ENCODE results near the gene KLHL4. TPM values are rescaled to one million over a fixed set of nuclear protein-coding genes. Genes with fewer than 3 reads are reported as not detected.
"Not testable (repeated sequence)": the region's sequence is repeated elsewhere in the genome, so short reads cannot be mapped to it uniquely, and the experiment has no call there.

Gene KLHL4
- total RNA-seq = not detected

DNA sequence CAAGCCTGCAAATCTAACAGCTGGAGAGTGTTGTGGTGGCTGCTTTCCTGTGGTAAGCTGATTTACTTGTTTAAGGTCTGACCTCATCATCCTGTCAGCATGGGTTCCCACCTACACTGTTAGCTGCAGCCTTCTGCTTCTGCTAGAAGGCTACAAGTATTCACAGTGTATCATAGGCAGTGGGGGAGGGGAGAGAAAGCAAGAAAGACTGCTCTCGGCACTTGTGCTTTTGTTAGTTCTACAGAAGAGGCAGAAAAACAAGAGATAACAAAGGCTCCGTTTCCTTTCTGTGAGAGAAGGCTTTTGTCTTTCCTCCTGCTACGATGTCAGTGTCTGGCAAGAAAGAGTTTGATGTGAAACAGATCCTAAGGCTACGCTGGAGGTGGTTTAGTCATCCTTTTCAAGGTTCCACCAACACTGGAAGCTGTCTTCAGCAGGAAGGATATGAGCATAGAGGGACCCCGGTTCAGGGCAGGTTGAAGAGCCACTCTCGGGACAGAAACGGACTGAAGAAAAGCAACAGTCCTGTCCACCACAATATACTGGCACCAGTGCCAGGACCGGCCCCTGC is at the start of gene KLHL4:
TSS of gene KLHL4 (plus strand) at position 232 of the 571 bp plus-strand sequence. CDS start at position 324, 92 bp downstream.
- H3K27me3 Mint-ChIP-seq = no peaks in the 10 kb centered on the region
- no peak for DNase-seq (ENCODE audit: low spot score)
- H3K27ac Mint-ChIP-seq = no peak within 1 kb of the TSS
- no peak for ATAC-seq
- no peaks in the 10 kb centered on the region for H3K36me3 Mint-ChIP-seq
- no peak within 1 kb of the TSS for H3K4me3 Mint-ChIP-seq
- no peaks in the 10 kb centered on the region for H3K9me3 Mint-ChIP-seq
- no peaks in the 10 kb centered on the region for H3K4me1 Mint-ChIP-seq (ENCODE audit: low read depth in 2 of 2)

DNA sequence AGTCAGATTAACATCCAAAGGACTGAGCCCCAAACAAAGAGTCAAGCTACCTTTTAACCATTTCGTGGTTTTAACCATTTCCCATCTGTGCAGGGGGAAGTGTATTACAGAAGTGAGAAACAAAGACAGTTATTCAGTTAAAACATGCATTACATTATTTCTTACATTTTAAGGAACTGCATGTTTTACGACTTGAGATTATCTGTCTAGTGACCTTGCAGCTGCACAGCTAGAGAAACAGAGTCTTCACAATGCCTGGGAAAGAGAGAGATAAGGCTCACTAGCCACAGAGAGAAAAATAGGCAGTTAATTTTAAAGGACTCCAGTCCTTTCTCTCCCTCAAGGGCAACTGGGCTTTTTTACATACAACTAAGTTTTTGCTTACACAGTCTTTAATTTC is 48.7 kb upstream of the KLHL4 start:
- no peaks in the 10 kb centered on the region for H3K36me3 Mint-ChIP-seq
- no peak for ATAC-seq
- no peaks in the 10 kb centered on the region for H3K4me1 Mint-ChIP-seq (ENCODE audit: low read depth in 2 of 2)
- H3K9me3 Mint-ChIP-seq = peaks cover 3% of the 10 kb centered on the region
- DNase-seq (ENCODE audit: low spot score) = no peak
- no peaks in the 10 kb centered on the region for H3K27me3 Mint-ChIP-seq
- no peak overlapping the region for H3K4me3 Mint-ChIP-seq
- no peak overlapping the region for H3K27ac Mint-ChIP-seq

DNA sequence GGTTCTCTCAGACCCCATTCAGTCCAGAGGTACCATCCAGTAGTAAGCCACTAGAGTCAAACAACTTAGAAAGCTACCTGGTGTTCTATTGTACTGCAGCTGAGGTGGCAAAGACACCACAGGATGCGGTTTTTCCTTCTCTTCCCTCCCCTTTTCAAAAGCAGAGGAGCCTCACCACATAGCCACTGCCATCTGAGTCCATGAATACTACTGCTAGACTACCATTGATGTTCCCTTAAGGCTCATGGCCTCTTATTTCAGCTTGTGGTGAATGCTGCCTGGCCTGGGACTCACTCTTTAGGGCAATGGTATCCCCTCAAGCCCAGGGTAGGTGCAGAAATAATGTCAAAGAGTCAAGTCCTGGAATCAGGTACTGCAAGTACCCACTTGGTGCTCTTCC is 41.8 kb upstream of the KLHL4 start:
- no peaks in the 10 kb centered on the region for H3K36me3 Mint-ChIP-seq
- DNase-seq (ENCODE audit: low spot score) (no peak), ATAC-seq (no peak)
- H3K4me3 Mint-ChIP-seq = no peak overlapping the region
- H3K27me3 Mint-ChIP-seq = no peaks in the 10 kb centered on the region
- H3K4me1 Mint-ChIP-seq (ENCODE audit: low read depth in 2 of 2) = no peaks in the 10 kb centered on the region
- H3K9me3 Mint-ChIP-seq = peaks cover 3% of the 10 kb centered on the region
- no peak overlapping the region for H3K27ac Mint-ChIP-seq

DNA sequence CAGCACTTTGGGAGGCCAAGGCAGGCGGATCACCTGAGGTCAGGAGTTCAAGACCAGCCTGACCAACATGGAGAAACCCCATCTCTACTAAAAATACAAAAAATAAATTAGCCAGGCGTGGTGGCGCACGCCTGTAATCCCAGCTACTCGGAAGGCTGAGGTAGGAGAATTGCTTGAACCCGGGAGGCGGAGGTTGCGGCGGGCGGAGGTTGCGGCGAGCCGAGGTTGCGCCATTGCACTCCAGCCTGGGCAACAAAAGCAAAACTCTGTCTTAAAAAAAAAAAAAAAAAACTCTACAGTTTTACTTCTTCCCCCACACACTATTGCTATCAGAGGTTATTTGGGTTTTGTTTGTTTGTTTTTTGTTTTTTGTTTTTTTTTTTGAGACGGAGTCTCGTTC is 38.9 kb upstream of the KLHL4 start:
- ATAC-seq; H3K4me1 Mint-ChIP-seq (ENCODE audit: low read depth in 2 of 2); H3K36me3 Mint-ChIP-seq; H3K27me3 Mint-ChIP-seq; H3K4me3 Mint-ChIP-seq; H3K9me3 Mint-ChIP-seq; DNase-seq (ENCODE audit: low spot score); H3K27ac Mint-ChIP-seq: not testable (repeated sequence)

- Mint-ChIP-seq H3K4me1 (ENCODE audit: low read depth in 2 of 2) (no peaks in the 10 kb centered on the region), H3K9me3 (no peaks in the 10 kb centered on the region), H3K36me3 (no peaks in the 10 kb centered on the region), H3K27me3 (peaks cover 0 to 2% of the 10 kb centered on the region in 2 donors), H3K27ac (no peak overlapping the region), H3K4me3 (no peak overlapping the region)
- no peak for ATAC-seq
- no peak for DNase-seq (ENCODE audit: low spot score)
Measured at GRCh38 chrX:87489071-87489470, 28.5 kb upstream of the KLHL4 start.

- Mint-ChIP-seq H3K27ac (no peak overlapping the region), H3K9me3 (no peaks in the 10 kb centered on the region), H3K4me1 (ENCODE audit: low read depth in 2 of 2) (no peaks in the 10 kb centered on the region), H3K36me3 (no peaks in the 10 kb centered on the region), H3K4me3 (no peak overlapping the region), H3K27me3 (no peaks in the 10 kb centered on the region)
- ATAC-seq = no peak
- no peak for DNase-seq (ENCODE audit: low spot score)
Measured at GRCh38 chrX:87515836-87516235, 1.8 kb upstream of the KLHL4 start.

DNA sequence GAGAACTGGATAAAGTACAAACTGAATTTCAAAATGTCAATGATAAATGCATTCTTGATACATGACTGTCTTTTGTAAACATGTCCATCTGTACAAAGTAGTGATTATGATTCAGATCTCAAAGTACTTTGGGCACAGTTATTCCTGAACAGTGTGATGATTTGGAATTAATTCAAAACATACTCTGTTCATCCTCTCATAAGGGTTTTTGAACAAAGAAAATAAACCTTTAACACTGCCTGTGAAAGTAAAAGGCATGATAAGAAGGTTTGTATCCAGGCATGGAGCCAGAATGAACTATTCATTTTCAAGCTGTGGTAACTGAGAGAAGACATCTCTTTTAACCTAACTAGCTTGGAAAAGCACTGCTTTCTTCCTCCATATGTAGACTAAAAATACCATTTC is 883 bp upstream of the KLHL4 start:
- Mint-ChIP-seq H3K4me3 (no peak overlapping the region), H3K27ac (no peak overlapping the region), H3K27me3 (no peaks in the 10 kb centered on the region), H3K36me3 (no peaks in the 10 kb centered on the region), H3K9me3 (no peaks in the 10 kb centered on the region), H3K4me1 (ENCODE audit: low read depth in 2 of 2) (no peaks in the 10 kb centered on the region)
- DNase-seq (ENCODE audit: low spot score) (no peak), ATAC-seq (no peak)

GRCh38 chrX:87518504-87518903 is 902 bp downstream of the KLHL4 start:
- Mint-ChIP-seq H3K9me3 (no peaks in the 10 kb centered on the region), H3K36me3 (no peaks in the 10 kb centered on the region)
- ATAC-seq = no peak

DNA sequence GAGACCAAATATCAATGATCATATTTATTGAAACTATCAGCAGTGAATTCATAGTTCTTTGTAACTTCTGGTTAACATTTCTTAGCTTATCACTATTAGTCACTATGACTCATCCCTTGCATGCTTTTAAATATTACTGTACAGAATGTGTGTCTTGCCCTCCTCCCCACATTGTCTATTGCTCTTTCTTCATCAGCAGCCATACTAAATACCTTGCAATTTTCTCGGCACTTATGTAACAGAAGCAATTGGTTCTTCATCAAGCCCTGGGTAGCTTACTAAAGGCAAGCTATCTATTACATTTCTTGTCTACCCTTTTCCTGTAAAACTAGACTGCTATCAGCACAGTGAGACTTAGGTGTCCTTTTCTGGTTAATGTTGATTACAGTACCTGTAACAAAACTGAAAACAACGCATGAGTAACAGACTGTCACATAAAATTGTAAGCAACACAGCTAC is 8.2 kb downstream of the KLHL4 start:
- Mint-ChIP-seq H3K9me3 (no peaks in the 10 kb centered on the region), H3K27me3 (no peaks in the 10 kb centered on the region), H3K4me3 (no peak overlapping the region), H3K4me1 (ENCODE audit: low read depth in 2 of 2) (no peaks in the 10 kb centered on the region), H3K36me3 (no peaks in the 10 kb centered on the region), H3K27ac (no peak overlapping the region)
- no peak for ATAC-seq
- no peak for DNase-seq (ENCODE audit: low spot score)

More at GRCh38 chrX:87518504-87518903, 902 bp downstream of the KLHL4 start:
- Mint-ChIP-seq H3K27ac (no peak overlapping the region), H3K27me3 (no peaks in the 10 kb centered on the region), H3K4me3 (no peak overlapping the region), H3K4me1 (ENCODE audit: low read depth in 2 of 2) (no peaks in the 10 kb centered on the region)
- no peak for DNase-seq (ENCODE audit: low spot score)

GRCh38 chrX:87526281-87526680 is 8.7 kb downstream of the KLHL4 start:
- no peak overlapping the region for H3K27ac Mint-ChIP-seq
- no peaks in the 10 kb centered on the region for H3K9me3 Mint-ChIP-seq
- no peak overlapping the region for H3K4me3 Mint-ChIP-seq

DNA sequence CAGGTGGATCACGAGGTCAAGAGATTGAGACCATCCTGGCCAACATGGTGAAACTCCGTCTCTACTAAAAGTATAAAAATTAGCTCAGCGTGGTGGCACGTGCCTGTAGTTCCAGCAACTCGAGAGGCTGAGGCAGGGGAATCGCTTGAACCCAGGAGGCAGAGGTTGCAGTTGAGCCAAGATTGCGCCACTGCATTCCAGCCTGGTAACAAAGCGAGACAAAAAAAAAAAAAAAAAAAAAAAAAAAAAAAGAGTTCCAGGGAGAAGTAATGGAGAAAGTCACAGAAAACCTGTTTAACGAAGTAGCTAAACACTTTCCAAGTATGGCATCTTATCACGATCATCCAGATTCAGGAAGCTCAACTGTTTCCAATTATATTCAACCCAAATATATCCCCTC is 10.9 kb downstream of the KLHL4 start:
- Mint-ChIP-seq H3K36me3 (no peaks in the 10 kb centered on the region), H3K9me3 (no peaks in the 10 kb centered on the region), H3K4me1 (ENCODE audit: low read depth in 2 of 2) (no peaks in the 10 kb centered on the region), H3K27ac (no peak overlapping the region), H3K4me3 (no peak overlapping the region), H3K27me3 (no peaks in the 10 kb centered on the region)
- no peak for DNase-seq (ENCODE audit: low spot score)
- no peak for ATAC-seq

More at GRCh38 chrX:87526281-87526680, 8.7 kb downstream of the KLHL4 start:
- DNase-seq (ENCODE audit: low spot score) (no peak), ATAC-seq (no peak)
- no peaks in the 10 kb centered on the region for H3K27me3 Mint-ChIP-seq
- H3K4me1 Mint-ChIP-seq (ENCODE audit: low read depth in 2 of 2) = no peaks in the 10 kb centered on the region
- H3K36me3 Mint-ChIP-seq = no peaks in the 10 kb centered on the region

- Mint-ChIP-seq H3K9me3 (no peaks in the 10 kb centered on the region), H3K27me3 (peaks cover 0 to 3% of the 10 kb centered on the region in 2 donors), H3K36me3 (no peaks in the 10 kb centered on the region), H3K4me1 (ENCODE audit: low read depth in 2 of 2) (no peaks in the 10 kb centered on the region), H3K4me3 (no peak overlapping the region), H3K27ac (no peak overlapping the region)
- no peak for ATAC-seq
- DNase-seq (ENCODE audit: low spot score) = no peak
Measured at GRCh38 chrX:87571964-87572363, 54.4 kb downstream of the KLHL4 start.

DNA sequence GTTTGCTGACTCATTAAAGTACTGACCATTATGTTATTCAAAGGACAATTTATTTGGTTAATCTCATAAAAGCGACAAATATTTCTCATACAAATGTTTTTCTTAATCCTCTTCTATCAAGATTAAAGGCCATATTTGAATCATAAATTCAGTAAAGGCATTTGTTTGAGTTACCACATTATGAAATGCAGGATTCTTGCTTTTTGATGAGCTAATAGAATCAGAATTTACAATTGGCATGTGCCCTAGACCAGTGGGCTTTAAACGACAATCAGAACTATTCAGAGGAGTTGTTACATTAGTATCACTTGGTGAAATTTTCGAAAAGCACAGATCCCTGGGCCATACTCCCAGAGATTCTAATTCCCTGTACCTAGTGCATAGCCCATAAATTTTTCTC is 55.3 kb downstream of the KLHL4 start:
- Mint-ChIP-seq H3K27ac (no peak overlapping the region), H3K4me3 (no peak overlapping the region), H3K36me3 (no peaks in the 10 kb centered on the region), H3K9me3 (no peaks in the 10 kb centered on the region), H3K27me3 (peaks cover 0 to 3% of the 10 kb centered on the region in 2 donors), H3K4me1 (ENCODE audit: low read depth in 2 of 2) (no peaks in the 10 kb centered on the region)
- DNase-seq (ENCODE audit: low spot score) = no peak
- ATAC-seq = no peak

DNA sequence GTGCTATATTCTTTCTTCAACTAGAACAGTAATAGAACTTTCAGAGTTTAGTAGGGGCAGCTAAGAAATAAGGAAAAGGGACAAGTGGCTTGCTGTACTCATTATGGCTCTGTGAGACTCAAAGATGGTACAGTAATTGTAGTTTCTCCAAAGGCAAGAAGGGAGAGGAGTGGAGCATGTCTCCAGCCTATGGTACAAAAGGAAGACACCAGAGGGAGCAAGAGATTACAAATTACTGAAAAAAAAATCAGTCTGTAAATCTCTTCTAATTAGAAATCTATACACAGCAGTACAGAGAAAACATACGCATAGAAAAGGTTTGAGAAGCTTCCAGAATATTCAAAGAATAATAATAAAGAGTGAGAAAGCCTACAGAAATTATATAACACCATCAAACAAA is 61.4 kb downstream of the KLHL4 start:
- no peaks in the 10 kb centered on the region for H3K36me3 Mint-ChIP-seq
- no peak for ATAC-seq
- no peaks in the 10 kb centered on the region for H3K9me3 Mint-ChIP-seq
- no peak overlapping the region for H3K27ac Mint-ChIP-seq
- no peak overlapping the region for H3K4me3 Mint-ChIP-seq
- no peaks in the 10 kb centered on the region for H3K27me3 Mint-ChIP-seq
- H3K4me1 Mint-ChIP-seq (ENCODE audit: low read depth in 2 of 2) = no peaks in the 10 kb centered on the region
- DNase-seq (ENCODE audit: low spot score) = no peak

GRCh38 chrX:87580862-87581261 is 63.3 kb downstream of the KLHL4 start:
- Mint-ChIP-seq H3K27ac (no peak overlapping the region), H3K27me3 (no peaks in the 10 kb centered on the region), H3K9me3 (no peaks in the 10 kb centered on the region)

More at GRCh38 chrX:87580862-87581261, 63.3 kb downstream of the KLHL4 start:
- Mint-ChIP-seq H3K36me3 (no peaks in the 10 kb centered on the region), H3K4me1 (ENCODE audit: low read depth in 2 of 2) (no peaks in the 10 kb centered on the region), H3K4me3 (no peak overlapping the region)
- DNase-seq (ENCODE audit: low spot score) (no peak), ATAC-seq (no peak)

Measured in natural killer cell treated with Interleukin-12 subunit alpha and Interleukin-12 subunit beta and Interleukin-15 and Interleukin-18, amount 100 ng/mL, for 72 hours (primary cell).